Activated naive CD8-positive, alpha-beta T cell treated with anti-CD3 and anti-CD28 coated beads, Interleukin-2, amount 50 U/mL, for 24 hours (primary cell): ENCODE measurements around the gene AFG3L2.

Experiments
- ATAC-seq: fragments of 150-1000 bp; cut with Tn5 transposase; one replicate; pipeline ENCODE4 v1.10.0; 2021
- DNase-seq: peaks from one replicate; pipeline ENCODE4 v3.0.0; 2021
- H3K27ac Mint-ChIP-seq: one replicate; pipeline ENCODE4 v1.8.0; 2021; ENCODE audit warnings: mild to moderate bottlenecking, mixed read lengths
- H3K27me3 Mint-ChIP-seq: one replicate; pipeline ENCODE4 v1.8.0; 2021; ENCODE audit warnings: mixed read lengths
- H3K36me3 Mint-ChIP-seq: one replicate; pipeline ENCODE4 v1.8.0; 2021; ENCODE audit warnings: low read depth, mixed read lengths
- H3K4me1 Mint-ChIP-seq: one replicate; pipeline ENCODE4 v1.8.0; 2021; ENCODE audit warnings: mixed read lengths
- H3K4me3 Mint-ChIP-seq: one replicate; pipeline ENCODE4 v1.8.0; 2021; ENCODE audit warnings: mild to moderate bottlenecking, moderate library complexity, mixed read lengths
- H3K9me3 Mint-ChIP-seq: one replicate; pipeline ENCODE4 v1.8.0; 2021; ENCODE audit warnings: mixed read lengths

Gene AFG3L2

GRCh38 chr18:12329125-12329698, 47.8 kb downstream of the AFG3L2 start:
- ATAC-seq (no peak), DNase-seq (no peak)
- Mint-ChIP-seq H3K4me3 (no peak overlapping the region), H3K36me3 (peaks cover 40% of the 10 kb centered on the region), H3K4me1 (peaks cover 4% of the 10 kb centered on the region), H3K27ac (peak overlapping the region; percentile 29), H3K27me3 (no peaks in the 10 kb centered on the region), H3K9me3 (no peaks in the 10 kb centered on the region)

GRCh38 chr18:12328179-12328823, 48.7 kb downstream of the AFG3L2 start:
- no peaks in the 10 kb centered on the region for H3K27me3 Mint-ChIP-seq
- H3K36me3 Mint-ChIP-seq = peaks cover 36% of the 10 kb centered on the region
- DNase-seq (no peak), ATAC-seq (no peak)
- H3K4me3 Mint-ChIP-seq = no peak overlapping the region
- H3K9me3 Mint-ChIP-seq = no peaks in the 10 kb centered on the region
- H3K4me1 Mint-ChIP-seq = peaks cover 4% of the 10 kb centered on the region
- no peak overlapping the region for H3K27ac Mint-ChIP-seq

- H3K9me3 Mint-ChIP-seq = no peaks in the 10 kb centered on the region
- peaks cover 38% of the 10 kb centered on the region for H3K36me3 Mint-ChIP-seq
- DNase-seq (peak; percentile 85), ATAC-seq (peak; percentile 93)
- no peak overlapping the region for H3K27ac Mint-ChIP-seq
- H3K4me3 Mint-ChIP-seq = no peak overlapping the region
- H3K4me1 Mint-ChIP-seq = peaks cover 4% of the 10 kb centered on the region
- no peaks in the 10 kb centered on the region for H3K27me3 Mint-ChIP-seq
These were observed 49.4 kb downstream of the AFG3L2 start for GRCh38 chr18:12327510-12328178.

GRCh38 chr18:12326711-12327460, 50.1 kb downstream of the AFG3L2 start:
- Mint-ChIP-seq H3K36me3 (peaks cover 38% of the 10 kb centered on the region), H3K4me3 (no peak overlapping the region), H3K9me3 (no peaks in the 10 kb centered on the region), H3K4me1 (peaks cover 4% of the 10 kb centered on the region), H3K27ac (no peak overlapping the region), H3K27me3 (no peaks in the 10 kb centered on the region)
- ATAC-seq (no peak), DNase-seq (no peak)

- H3K27me3 Mint-ChIP-seq = no peaks in the 10 kb centered on the region
- H3K4me1 Mint-ChIP-seq = peaks cover 7% of the 10 kb centered on the region
- no peaks in the 10 kb centered on the region for H3K9me3 Mint-ChIP-seq
- H3K36me3 Mint-ChIP-seq = peaks cover 37% of the 10 kb centered on the region
- H3K27ac Mint-ChIP-seq = no peak overlapping the region
- DNase-seq (no peak), ATAC-seq (no peak)
- no peak overlapping the region for H3K4me3 Mint-ChIP-seq
These were observed 51.2 kb downstream of the AFG3L2 start for GRCh38 chr18:12325726-12326245.

GRCh38 chr18:12324991-12325725, 51.9 kb downstream of the AFG3L2 start:
- no peak for DNase-seq
- peaks cover 37% of the 10 kb centered on the region for H3K36me3 Mint-ChIP-seq

GRCh38 chr18:12321333-12321732, 55.7 kb downstream of the AFG3L2 start:
- Mint-ChIP-seq H3K9me3 (no peaks in the 10 kb centered on the region), H3K36me3 (peaks cover 15% of the 10 kb centered on the region), H3K4me1 (peaks cover 8% of the 10 kb centered on the region), H3K4me3 (no peak overlapping the region), H3K27me3 (no peaks in the 10 kb centered on the region), H3K27ac (no peak overlapping the region)
- ATAC-seq (no peak), DNase-seq (no peak)

More at GRCh38 chr18:12324991-12325725, 51.9 kb downstream of the AFG3L2 start:
- H3K27me3 Mint-ChIP-seq = no peaks in the 10 kb centered on the region
- H3K4me1 Mint-ChIP-seq = peaks cover 7% of the 10 kb centered on the region
- ATAC-seq = no peak
- H3K27ac Mint-ChIP-seq = no peak overlapping the region
- no peaks in the 10 kb centered on the region for H3K9me3 Mint-ChIP-seq
- H3K4me3 Mint-ChIP-seq = no peak overlapping the region

- Mint-ChIP-seq H3K4me1 (peaks cover 11% of the 10 kb centered on the region), H3K4me3 (no peak overlapping the region), H3K9me3 (no peaks in the 10 kb centered on the region), H3K27ac (no peak overlapping the region), H3K36me3 (peaks cover 6% of the 10 kb centered on the region), H3K27me3 (no peaks in the 10 kb centered on the region)
- DNase-seq (no peak), ATAC-seq (no peak)
These were observed 58.2 kb downstream of the AFG3L2 start for GRCh38 chr18:12318857-12319256.

- H3K4me1 Mint-ChIP-seq = peaks cover 11% of the 10 kb centered on the region
- no peak for ATAC-seq
- no peaks in the 10 kb centered on the region for H3K9me3 Mint-ChIP-seq
These were observed 58.7 kb downstream of the AFG3L2 start for GRCh38 chr18:12318334-12318697.

GRCh38 chr18:12317664-12318333, 59.2 kb downstream of the AFG3L2 start:
- H3K36me3 Mint-ChIP-seq = peaks cover 6% of the 10 kb centered on the region
- peaks cover 11% of the 10 kb centered on the region for H3K4me1 Mint-ChIP-seq
- no peak for DNase-seq
- no peak overlapping the region for H3K27ac Mint-ChIP-seq
- H3K4me3 Mint-ChIP-seq = no peak overlapping the region
- no peaks in the 10 kb centered on the region for H3K27me3 Mint-ChIP-seq
- no peaks in the 10 kb centered on the region for H3K9me3 Mint-ChIP-seq
- no peak for ATAC-seq

More at GRCh38 chr18:12318334-12318697, 58.7 kb downstream of the AFG3L2 start:
- DNase-seq = no peak
- H3K27me3 Mint-ChIP-seq = no peaks in the 10 kb centered on the region
- no peak overlapping the region for H3K27ac Mint-ChIP-seq
- peaks cover 6% of the 10 kb centered on the region for H3K36me3 Mint-ChIP-seq
- no peak overlapping the region for H3K4me3 Mint-ChIP-seq

GRCh38 chr18:12315911-12316310, 61.1 kb downstream of the AFG3L2 start:
- DNase-seq (no peak), ATAC-seq (no peak)
- Mint-ChIP-seq H3K4me1 (peaks cover 8% of the 10 kb centered on the region), H3K27me3 (no peaks in the 10 kb centered on the region), H3K36me3 (peaks cover 14% of the 10 kb centered on the region), H3K4me3 (no peak overlapping the region), H3K9me3 (peaks cover 9% of the 10 kb centered on the region), H3K27ac (no peak overlapping the region)

GRCh38 chr18:12315490-12315889, 61.5 kb downstream of the AFG3L2 start:
- no peak overlapping the region for H3K4me3 Mint-ChIP-seq
- DNase-seq = no peak
- H3K4me1 Mint-ChIP-seq = peaks cover 8% of the 10 kb centered on the region

GRCh38 chr18:12314591-12315305, 62.3 kb downstream of the AFG3L2 start:
- Mint-ChIP-seq H3K27ac (no peak overlapping the region), H3K9me3 (peaks cover 14% of the 10 kb centered on the region), H3K4me1 (peaks cover 11% of the 10 kb centered on the region), H3K36me3 (peaks cover 21% of the 10 kb centered on the region), H3K4me3 (no peak overlapping the region), H3K27me3 (peaks cover 6% of the 10 kb centered on the region)
- no peak for DNase-seq
- no peak for ATAC-seq

More at GRCh38 chr18:12315490-12315889, 61.5 kb downstream of the AFG3L2 start:
- Mint-ChIP-seq H3K27ac (no peak overlapping the region), H3K27me3 (peaks cover 4% of the 10 kb centered on the region), H3K9me3 (peaks cover 13% of the 10 kb centered on the region), H3K36me3 (peaks cover 18% of the 10 kb centered on the region)
- ATAC-seq = no peak
